Chondrocyte (in vitro differentiated cells): ENCODE measurements around the gene IFT122. TPM values are rescaled to one million over a fixed set of nuclear protein-coding genes. Genes with fewer than 3 reads are reported as not detected.
"Not testable (repeated sequence)": the region's sequence is repeated elsewhere in the genome, so short reads cannot be mapped to it uniquely, and the experiment has no call there.

Experiments used
- DNase-seq: peaks from one replicate; pipeline ENCODE4 v3.0.0; 2021; ENCODE audit warnings: mixed read lengths, low spot score
- H3K27ac Mint-ChIP-seq: one replicate; pipeline ENCODE4 v1.8.0; 2021; ENCODE audit warnings: mild to moderate bottlenecking, moderate library complexity, mixed read lengths; ENCODE audit not compliant: unreplicated experiment
- H3K27me3 Mint-ChIP-seq: 2 replicates; pipeline ENCODE4 v1.8.0; 2021; ENCODE audit warnings: low read depth, mixed read lengths
- H3K36me3 Mint-ChIP-seq: 2 replicates; pipeline ENCODE4 v1.8.0; 2021; ENCODE audit warnings: low read depth, mixed read lengths
- H3K4me1 Mint-ChIP-seq: 2 replicates; pipeline ENCODE4 v1.8.0; 2021; ENCODE audit warnings: low read depth, mild to moderate bottlenecking, mixed read lengths
- H3K4me3 Mint-ChIP-seq: one replicate; pipeline ENCODE4 v1.8.0; 2021; ENCODE audit warnings: mild to moderate bottlenecking, moderate library complexity, mixed read lengths; ENCODE audit not compliant: unreplicated experiment
- H3K9me3 Mint-ChIP-seq: 2 replicates; pipeline ENCODE4 v1.8.0; 2021; ENCODE audit warnings: low read depth, mixed read lengths
- CTCF ChIP-seq: fragments of 200-600 bp; sonication (generic); IDR thresholded peaks from 2 replicates; pipeline ENCODE4 v1.5.0; 2021; ENCODE audit warnings: antibody characterized with exemption, mild to moderate bottlenecking, moderate library complexity
- long read RNA-seq: library from polyadenylated mRNA; stranded (forward); transcript quantifications from one replicate; pipeline ENCODE4 v2.0.0, GENCODE V29; 2021
- total RNA-seq: library from RNA; stranded (reverse); gene quantifications from 3 replicates; pipeline ENCODE4 v1.2.1, GENCODE V29; 2021

The IFT122 gene, protein sequence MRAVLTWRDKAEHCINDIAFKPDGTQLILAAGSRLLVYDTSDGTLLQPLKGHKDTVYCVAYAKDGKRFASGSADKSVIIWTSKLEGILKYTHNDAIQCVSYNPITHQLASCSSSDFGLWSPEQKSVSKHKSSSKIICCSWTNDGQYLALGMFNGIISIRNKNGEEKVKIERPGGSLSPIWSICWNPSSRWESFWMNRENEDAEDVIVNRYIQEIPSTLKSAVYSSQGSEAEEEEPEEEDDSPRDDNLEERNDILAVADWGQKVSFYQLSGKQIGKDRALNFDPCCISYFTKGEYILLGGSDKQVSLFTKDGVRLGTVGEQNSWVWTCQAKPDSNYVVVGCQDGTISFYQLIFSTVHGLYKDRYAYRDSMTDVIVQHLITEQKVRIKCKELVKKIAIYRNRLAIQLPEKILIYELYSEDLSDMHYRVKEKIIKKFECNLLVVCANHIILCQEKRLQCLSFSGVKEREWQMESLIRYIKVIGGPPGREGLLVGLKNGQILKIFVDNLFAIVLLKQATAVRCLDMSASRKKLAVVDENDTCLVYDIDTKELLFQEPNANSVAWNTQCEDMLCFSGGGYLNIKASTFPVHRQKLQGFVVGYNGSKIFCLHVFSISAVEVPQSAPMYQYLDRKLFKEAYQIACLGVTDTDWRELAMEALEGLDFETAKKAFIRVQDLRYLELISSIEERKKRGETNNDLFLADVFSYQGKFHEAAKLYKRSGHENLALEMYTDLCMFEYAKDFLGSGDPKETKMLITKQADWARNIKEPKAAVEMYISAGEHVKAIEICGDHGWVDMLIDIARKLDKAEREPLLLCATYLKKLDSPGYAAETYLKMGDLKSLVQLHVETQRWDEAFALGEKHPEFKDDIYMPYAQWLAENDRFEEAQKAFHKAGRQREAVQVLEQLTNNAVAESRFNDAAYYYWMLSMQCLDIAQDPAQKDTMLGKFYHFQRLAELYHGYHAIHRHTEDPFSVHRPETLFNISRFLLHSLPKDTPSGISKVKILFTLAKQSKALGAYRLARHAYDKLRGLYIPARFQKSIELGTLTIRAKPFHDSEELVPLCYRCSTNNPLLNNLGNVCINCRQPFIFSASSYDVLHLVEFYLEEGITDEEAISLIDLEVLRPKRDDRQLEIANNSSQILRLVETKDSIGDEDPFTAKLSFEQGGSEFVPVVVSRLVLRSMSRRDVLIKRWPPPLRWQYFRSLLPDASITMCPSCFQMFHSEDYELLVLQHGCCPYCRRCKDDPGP
- 16.2 to 29.1 TPM (median 17.5 TPM) in 3 replicates for total RNA-seq
- long read RNA-seq, transcript IFT122-202 (29 exons, 3,841 nt): major isoform, 16 of 53 reads
- long read RNA-seq, partial matches to known transcripts: 7 of 53 reads
- long read RNA-seq, other reads (novel, unspliced or antisense): 28 of 53 reads

DNA sequence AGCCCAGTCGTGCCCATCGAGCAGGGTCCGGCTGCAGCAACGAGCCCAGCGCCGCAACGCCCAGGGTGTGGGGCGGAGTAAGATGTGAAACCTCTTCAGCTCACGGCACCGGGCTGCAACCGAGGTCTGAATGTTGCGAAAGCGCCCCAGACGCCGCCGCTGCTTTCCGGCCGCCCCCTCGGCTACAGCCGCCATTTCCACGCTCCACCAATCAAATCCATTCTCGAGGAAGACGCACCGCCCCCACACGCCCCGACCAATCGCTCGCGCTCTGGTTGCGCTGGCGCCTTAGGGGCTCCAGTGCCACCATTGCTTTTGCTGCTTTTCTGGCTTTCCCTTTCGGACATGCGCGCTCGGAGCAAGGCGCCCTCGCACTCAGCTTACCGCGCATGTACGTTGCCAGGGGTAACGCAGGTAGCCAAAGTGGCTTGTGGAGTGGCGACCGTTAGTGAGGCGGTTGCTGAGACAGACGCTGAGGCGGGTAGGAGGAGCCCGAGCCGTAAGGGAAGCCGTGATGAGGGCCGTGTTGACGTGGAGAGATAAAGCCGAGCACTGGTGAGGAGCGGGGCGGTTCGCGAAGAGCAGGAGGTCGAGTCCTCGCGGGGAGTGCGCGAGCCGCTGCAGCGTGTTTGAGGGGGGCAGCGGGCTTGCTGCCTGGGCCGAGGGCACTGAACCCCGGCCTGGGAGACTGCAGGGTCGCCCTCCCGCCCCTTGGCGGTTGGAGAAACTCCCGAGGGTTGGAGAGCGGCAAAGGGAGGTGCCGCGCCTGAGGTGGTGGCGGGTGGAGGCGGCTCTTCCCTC, at the start of gene IFT122, which contains the start of gene MBD4:
Gene IFT122 (plus strand): TSS at position 408 of the 801 bp plus-strand sequence. CDS start 107 bp downstream, at position 515.
Gene MBD4 (minus strand): TSS at position 132 of the 801 bp plus-strand sequence. CDS start 115 bp downstream, at position 17.
- H3K9me3 Mint-ChIP-seq: no peaks in the 10 kb centered on the region
- no peak for TF ChIP-seq CTCF
- no peaks in the 10 kb centered on the region for H3K27me3 Mint-ChIP-seq
- peak; percentile 99 for DNase-seq
- peaks cover 49% of the 10 kb centered on the region for H3K4me1 Mint-ChIP-seq
- peak within 1 kb of the TSS; percentile 99 for H3K27ac Mint-ChIP-seq
- H3K36me3 Mint-ChIP-seq: peaks cover 10% of the 10 kb centered on the region
- peak within 1 kb of the TSS; percentile 95 for H3K4me3 Mint-ChIP-seq

- DNase-seq, H3K4me3 Mint-ChIP-seq, H3K27ac Mint-ChIP-seq, H3K27me3 Mint-ChIP-seq, H3K9me3 Mint-ChIP-seq: not testable (repeated sequence)
- peaks cover 25% of the 10 kb centered on the region for H3K4me1 Mint-ChIP-seq
- H3K36me3 Mint-ChIP-seq: peaks cover 16% of the 10 kb centered on the region
These were observed 48.4 kb upstream of the IFT122 start for GRCh38 chr3:129391583-129391982.

DNA sequence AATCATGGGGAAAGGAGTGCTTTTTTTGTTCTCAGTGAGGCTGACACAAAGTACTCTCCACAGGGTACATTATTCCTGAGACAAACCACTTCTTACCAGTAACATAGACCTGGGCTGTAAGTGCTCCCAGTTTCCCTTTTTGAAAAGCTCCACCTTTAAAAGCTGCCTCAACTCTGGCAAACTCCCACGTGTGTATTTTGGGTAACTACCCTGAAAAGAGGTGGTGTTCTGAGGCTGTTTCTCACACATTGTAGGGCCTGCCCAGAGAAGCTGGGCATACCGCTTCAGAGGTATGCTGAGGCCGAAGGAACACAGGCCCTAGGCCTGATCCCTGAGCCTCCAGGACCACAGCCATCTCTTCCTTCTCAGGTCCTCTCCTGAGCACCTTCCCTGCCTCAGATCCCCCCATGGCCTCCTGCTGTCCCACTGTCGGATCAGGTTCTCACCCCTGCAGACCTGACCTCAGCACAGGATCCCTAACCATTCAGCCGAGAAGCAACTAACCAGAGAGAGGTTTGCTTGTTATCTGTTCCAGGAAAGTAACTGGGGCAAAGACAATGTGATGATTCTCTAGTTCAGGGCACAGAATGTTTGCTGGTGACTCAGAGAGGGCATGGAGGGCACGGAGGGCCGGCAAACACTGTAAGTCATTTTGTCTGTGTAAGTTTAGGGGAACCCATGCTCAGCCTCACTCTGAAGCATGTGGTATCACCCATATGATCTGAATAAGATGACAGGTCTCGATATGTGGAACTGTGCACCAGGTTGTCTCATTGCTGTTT, 47.7 kb upstream of the IFT122 start:
- not testable (repeated sequence) for H3K9me3 Mint-ChIP-seq, H3K4me3 Mint-ChIP-seq, H3K27ac Mint-ChIP-seq, DNase-seq, H3K27me3 Mint-ChIP-seq
- Mint-ChIP-seq H3K4me1 (peaks cover 28% of the 10 kb centered on the region), H3K36me3 (peaks cover 14% of the 10 kb centered on the region)

- no peak overlapping the region for H3K27ac Mint-ChIP-seq
- H3K4me3 Mint-ChIP-seq: no peak overlapping the region
- no peaks in the 10 kb centered on the region for H3K9me3 Mint-ChIP-seq
- peaks cover 32% of the 10 kb centered on the region for H3K4me1 Mint-ChIP-seq
- peaks cover 12% of the 10 kb centered on the region for H3K36me3 Mint-ChIP-seq
- no peaks in the 10 kb centered on the region for H3K27me3 Mint-ChIP-seq
- DNase-seq: no peak
- no peak for TF ChIP-seq CTCF
These were observed 46.8 kb upstream of the IFT122 start for GRCh38 chr3:129393271-129393670.

GRCh38 chr3:129393760-129394564, 46.1 kb upstream of the IFT122 start:
- DNase-seq, H3K27me3 Mint-ChIP-seq, H3K9me3 Mint-ChIP-seq, H3K4me3 Mint-ChIP-seq, H3K27ac Mint-ChIP-seq: not testable (repeated sequence)
- H3K4me1 Mint-ChIP-seq: peaks cover 31% of the 10 kb centered on the region
- H3K36me3 Mint-ChIP-seq: peaks cover 12% of the 10 kb centered on the region
